GM21447 (cell line): Measurements from ENCODE around the gene RASSF1.

Experiments
- ATAC-seq: cut with Tn5 transposase; IDR thresholded peaks from one replicate; pipeline ENCODE4 v1.9.1; 2021; ENCODE audit not compliant: unreplicated experiment

The RASSF1 gene

GRCh38 chr3:50340448-50341329 is at the start of gene RASSF1:
Gene RASSF1, minus strand, starts transcription at chr3:50340836. Its CDS starts 31 bp downstream, at chr3:50340805.
- no peak for ATAC-seq

- ATAC-seq: no peak
These were observed 48.8 kb upstream of the RASSF1 start for GRCh38 chr3:50389414-50389767.

GRCh38 chr3:50388720-50389413 is 48.2 kb upstream of the RASSF1 start:
- no peak for ATAC-seq

- no peak for ATAC-seq
These were observed 47.5 kb upstream of the RASSF1 start for GRCh38 chr3:50388016-50388719.

- no peak for ATAC-seq
These were observed 45.1 kb upstream of the RASSF1 start for GRCh38 chr3:50385754-50386153.

- ATAC-seq: no peak
These were observed 43.1 kb upstream of the RASSF1 start for GRCh38 chr3:50383750-50384149.

- ATAC-seq: no peak
These were observed 42.1 kb upstream of the RASSF1 start for GRCh38 chr3:50382722-50383121.

- no peak for ATAC-seq
These were observed 40.7 kb upstream of the RASSF1 start for GRCh38 chr3:50381383-50381782.

- ATAC-seq: no peak
These were observed 39.9 kb upstream of the RASSF1 start for GRCh38 chr3:50380405-50381085.

GRCh38 chr3:50378757-50379156 is 38.1 kb upstream of the RASSF1 start:
- ATAC-seq: no peak

- ATAC-seq: no peak
These were observed 37.4 kb upstream of the RASSF1 start for GRCh38 chr3:50378024-50378423.

- ATAC-seq: no peak
These were observed 34.8 kb upstream of the RASSF1 start for GRCh38 chr3:50375258-50375931.

GRCh38 chr3:50374363-50375257 is 34.0 kb upstream of the RASSF1 start:
- no peak for ATAC-seq

GRCh38 chr3:50373146-50374051 is 32.8 kb upstream of the RASSF1 start:
- no peak for ATAC-seq

GRCh38 chr3:50372349-50372748 is 31.7 kb upstream of the RASSF1 start:
- ATAC-seq: no peak

- ATAC-seq: no peak
These were observed 30.6 kb upstream of the RASSF1 start for GRCh38 chr3:50371133-50371685.

- ATAC-seq: no peak
These were observed 30.0 kb upstream of the RASSF1 start for GRCh38 chr3:50370594-50370993.

- ATAC-seq: no peak
These were observed 28.5 kb upstream of the RASSF1 start for GRCh38 chr3:50369012-50369670.
